ENCODE measurements around the gene PPP3CA. TPM values are rescaled to one million over a fixed set of nuclear protein-coding genes. Genes with fewer than 3 reads are reported as not detected.

Gene PPP3CA
- total and polyA plus RNA-seq, 2 of the 8 experiments (the other 6 are each of a cell fraction or from before 2014, with no cell fraction given): 7.9 to 35.0 TPM

- 85% methylated on average over 1 of the region's 1 CpG; no CpG with 5 or more reads in 1 of the 2 experiments for WGBS, 2 experiments (ENCODE audit: extremely low coverage in 1 of 2, insufficient coverage in 1 of 2, insufficient read length in 1 of 2, insufficient replicate concordance in 2 of 2, low coverage in 1 of 2, low lambda C conversion rate in 2 of 2, missing lambda C conversion rate in 1 of 2)
- Histone ChIP-seq H2BK20ac (ENCODE audit: low read length) (no peak overlapping the region), H2AK5ac (ENCODE audit: low read depth, low read length) (no peak overlapping the region), H4K91ac (replicated peaks; ENCODE audit: insufficient read length, low read length) (no peak overlapping the region), H3K9me3 (ENCODE audit: insufficient read depth in 2 of 2, low read depth in 1 of 2, low read length in 1 of 2) (no peaks in the 10 kb centered on the region), H3K79me1 (ENCODE audit: low read depth, low read length) (no peaks in the 10 kb centered on the region), H2AFZ (ENCODE audit: low read length) (no peak overlapping the region), H3K9ac (replicated peaks in 1 of 4; ENCODE audit: extremely low read depth in 1 of 4, low read depth in 3 of 4, low read length in 3 of 4) (no peak overlapping the region), H4K20me1 (replicated peaks in 1 of 2; ENCODE audit: control insufficient read depth in 1 of 2, insufficient read depth in 2 of 2, low read length in 2 of 2) (no peaks in the 10 kb centered on the region), H3K27ac (ENCODE audit: low read depth, low read length) (no peak overlapping the region), H2BK12ac (ENCODE audit: low read depth, low read length) (no peak overlapping the region), H3K27me3 (replicated peaks in 1 of 4; ENCODE audit: control insufficient read depth in 3 of 4, extremely low read depth in 1 of 4, insufficient read depth in 3 of 4, low read length in 3 of 4) (no peaks in the 10 kb centered on the region), H2BK120ac (replicated peaks; ENCODE audit: low read depth, low read length) (no peak overlapping the region), H3K14ac (ENCODE audit: insufficient read length) (no peak overlapping the region), H3K4me1 (replicated peaks in 1 of 4; ENCODE audit: control insufficient read depth in 3 of 4, insufficient read depth in 4 of 4, low read length in 3 of 4) (no peaks in the 10 kb centered on the region; a peak in 1 of 7 replicates), H3K23me2 (ENCODE audit: low read depth, low read length) (no peaks in the 10 kb centered on the region), H3K4me2 (ENCODE audit: insufficient read depth in 1 of 2, low read depth in 2 of 2, low read length in 2 of 2) (no peak overlapping the region), H3K4ac (replicated peaks; ENCODE audit: insufficient read length, low read depth, low read length) (no peak overlapping the region), H3K36me3 (ENCODE audit: control insufficient read depth in 2 of 4, insufficient read depth in 4 of 4, low read length in 3 of 4) (no peaks in the 10 kb centered on the region), H2BK15ac (ENCODE audit: low read length) (no peak overlapping the region), H3K18ac (ENCODE audit: extremely low read depth, low read length) (no peak overlapping the region), H2BK5ac (ENCODE audit: low read depth, low read length) (no peak overlapping the region), H3K23ac (ENCODE audit: insufficient read length) (no peak overlapping the region), H3K56ac (replicated peaks; ENCODE audit: insufficient read length, low read depth, low read length) (no peak overlapping the region), H3K79me2 (ENCODE audit: control insufficient read depth in 1 of 2, insufficient read depth in 2 of 2, low read length in 2 of 2) (no peaks in the 10 kb centered on the region), H3K4me3 (ENCODE audit: extremely low read depth in 1 of 4, insufficient read depth in 2 of 4, low read depth in 3 of 4, low read length in 4 of 4) (no peak overlapping the region), H4K5ac (ENCODE audit: insufficient read length, low read depth, low read length) (no peak overlapping the region), H4K8ac (ENCODE audit: extremely low read depth, insufficient read depth, low read length) (no peak overlapping the region)
- ChIA-PET CTCF (ENCODE audit: partially characterized antibody) (no interaction called here), POLR2A (ENCODE audit: partially characterized antibody) (no interaction called here)
- TF ChIP-seq KDM5A (IDR thresholded peaks at IDR 0.05; ENCODE audit: low read length) (no peak), CREB1 (IDR thresholded peaks at IDR 0.05) (no peak), CHD1 (IDR thresholded peaks at IDR 0.05; ENCODE audit: low read depth, low read length) (no peak), POLR2AphosphoS5 (IDR thresholded peaks at IDR 0.05; ENCODE audit: low read depth, low read length) (no peak), TAF1 (IDR thresholded peaks at IDR 0.05; ENCODE audit: low read depth, low read length) (no peak), CTCF (IDR thresholded peaks at IDR 0.05; ENCODE audit: control extremely low read depth in 1 of 3, insufficient read depth in 1 of 3, low read depth in 1 of 3, low read length in 3 of 3) (no peak), TCF12 (IDR thresholded peaks at IDR 0.05; ENCODE audit: low read depth, low read length) (no peak), ZNF274 (IDR thresholded peaks at IDR 0.05; ENCODE audit: borderline replicate concordance, extremely low read depth, low read length) (no peak), BACH1 (IDR thresholded peaks at IDR 0.05; ENCODE audit: low read length) (no peak), PHF8 (conservative IDR thresholded peaks at IDR 0.05; ENCODE audit: low read depth, low read length) (no peak), YY1 (IDR thresholded peaks at IDR 0.05; ENCODE audit: low read depth, low read length) (no peak)
- TF ChIP-seq, protein P1, sequence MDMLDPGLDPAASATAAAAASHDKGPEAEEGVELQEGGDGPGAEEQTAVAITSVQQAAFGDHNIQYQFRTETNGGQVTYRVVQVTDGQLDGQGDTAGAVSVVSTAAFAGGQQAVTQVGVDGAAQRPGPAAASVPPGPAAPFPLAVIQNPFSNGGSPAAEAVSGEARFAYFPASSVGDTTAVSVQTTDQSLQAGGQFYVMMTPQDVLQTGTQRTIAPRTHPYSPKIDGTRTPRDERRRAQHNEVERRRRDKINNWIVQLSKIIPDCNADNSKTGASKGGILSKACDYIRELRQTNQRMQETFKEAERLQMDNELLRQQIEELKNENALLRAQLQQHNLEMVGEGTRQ (IDR thresholded peaks at IDR 0.05; ENCODE audit: low read length): no peak
- FAIRE-seq: no peak
- DNase-seq (ENCODE audit: low read depth in 1 of 2, low spot score in 2 of 2): no peak
Measured at GRCh38 chr4:101065935-101066485, 281.3 kb downstream of the PPP3CA start.

Data from H1 (cell line).